NB4 (cell line): ENCODE data around the gene INTS11.
A peak's percentile ranks its signal among the peaks of the same experiment; 100 is the strongest.

Experiments
- DNase-seq: peaks from one replicate; pipeline ENCODE4 v3.0.0; 2010; ENCODE audit warnings: low read depth
- H3K4me3 ChIP-seq: one replicate; pipeline ENCODE4 v1.5.1; 2011; ENCODE audit warnings: mild to moderate bottlenecking, low read depth, low read length, moderate library complexity
- CTCF ChIP-seq: IDR thresholded peaks from one replicate; pipeline ENCODE4 v1.5.1; 2012; ENCODE audit warnings: low read depth, low read length
- MAX ChIP-seq: IDR thresholded peaks from 2 replicates; pipeline ENCODE4 v1.6.1; 2011; ENCODE audit warnings: low read depth, low read length
- MYC ChIP-seq: IDR thresholded peaks from 2 replicates; pipeline ENCODE4 v1.6.1; 2011; ENCODE audit warnings: low read depth, low read length
- POLR2A ChIP-seq: IDR thresholded peaks from 2 replicates; pipeline ENCODE4 v1.6.1; 2011; ENCODE audit warnings: mild to moderate bottlenecking; ENCODE audit not compliant: insufficient read length; ENCODE audit errors: extremely low read depth

Gene INTS11

GRCh38 chr1:1302951-1303509 is 21.4 kb downstream of the INTS11 start:
- H3K4me3 ChIP-seq, result no peak overlapping the region
- TF ChIP-seq CTCF, result no peak
- no peak for TF ChIP-seq MAX
- TF ChIP-seq POLR2A, result no peak
- TF ChIP-seq MYC, result no peak
- no peak for DNase-seq

GRCh38 chr1:1302006-1302430 is 22.4 kb downstream of the INTS11 start:
- DNase-seq, result no peak
- TF ChIP-seq POLR2A, result no peak
- TF ChIP-seq CTCF, result peak; percentile 58
- no peak for TF ChIP-seq MYC
- H3K4me3 ChIP-seq, result no peak overlapping the region

- DNase-seq, result no peak
- H3K4me3 ChIP-seq, result no peak overlapping the region
- no peak for TF ChIP-seq POLR2A
- no peak for TF ChIP-seq MAX
- no peak for TF ChIP-seq MYC
- TF ChIP-seq CTCF, result no peak
These were observed 24.1 kb downstream of the INTS11 start for GRCh38 chr1:1300352-1300739.

GRCh38 chr1:1299686-1300351 is 24.6 kb downstream of the INTS11 start:
- TF ChIP-seq MYC, result no peak
- TF ChIP-seq MAX, result no peak
- no peak for TF ChIP-seq POLR2A
- TF ChIP-seq CTCF, result no peak
- H3K4me3 ChIP-seq, result no peak overlapping the region
- DNase-seq, result no peak

- peak; percentile 15; the same call in 1 of the 2 replicates for TF ChIP-seq MAX
- no peak for TF ChIP-seq MYC
- no peak for TF ChIP-seq POLR2A
- no peak for TF ChIP-seq CTCF
- no peak overlapping the region for H3K4me3 ChIP-seq
- DNase-seq, result peak; percentile 46
These were observed 25.4 kb downstream of the INTS11 start for GRCh38 chr1:1298861-1299685.
